Endothelial cell of hepatic sinusoid (primary cell): ENCODE results near the gene PLAAT3.
"Not testable (repeated sequence)": the region's sequence is repeated elsewhere in the genome, so short reads cannot be mapped to it uniquely, and the experiment has no call there.

Experiments used
- in situ Hi-C: cut with HindIII; loops from 2 replicates; pipeline ENCODE4 v1.10.0; 2017; ENCODE audit warnings: low sequenced_read_pairs

The PLAAT3 gene

DNA sequence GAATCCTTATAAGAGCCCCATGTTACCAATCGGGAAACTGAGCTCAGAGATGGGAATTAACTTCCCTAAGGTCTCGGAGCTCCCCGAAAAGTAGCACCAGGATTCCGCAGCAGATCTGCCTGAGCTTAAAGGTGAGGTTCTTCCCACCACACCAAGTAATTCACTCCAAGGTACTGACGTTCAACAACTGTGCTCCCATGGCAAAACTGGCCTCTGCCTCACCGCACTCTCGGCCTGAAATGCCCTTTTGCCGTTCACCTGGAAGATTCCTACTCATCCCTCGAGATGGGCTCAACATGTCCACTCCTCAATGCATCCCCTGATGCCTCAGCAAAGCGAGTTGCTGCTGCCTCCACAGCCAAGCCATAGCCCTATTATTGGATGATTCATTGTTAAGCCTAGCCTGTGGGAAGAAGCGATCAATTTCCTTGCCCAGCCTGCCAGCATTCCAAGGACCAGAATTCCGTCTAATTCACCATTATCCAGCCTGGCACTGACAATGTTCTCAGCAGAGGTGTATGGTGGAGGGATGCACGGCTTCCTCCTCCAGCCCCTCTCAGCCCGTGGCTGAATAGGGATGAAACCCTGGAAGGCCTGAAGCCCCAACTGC lies 4.2 kb downstream of the PLAAT3 start:
- in situ Hi-C loops: no loop called here

DNA sequence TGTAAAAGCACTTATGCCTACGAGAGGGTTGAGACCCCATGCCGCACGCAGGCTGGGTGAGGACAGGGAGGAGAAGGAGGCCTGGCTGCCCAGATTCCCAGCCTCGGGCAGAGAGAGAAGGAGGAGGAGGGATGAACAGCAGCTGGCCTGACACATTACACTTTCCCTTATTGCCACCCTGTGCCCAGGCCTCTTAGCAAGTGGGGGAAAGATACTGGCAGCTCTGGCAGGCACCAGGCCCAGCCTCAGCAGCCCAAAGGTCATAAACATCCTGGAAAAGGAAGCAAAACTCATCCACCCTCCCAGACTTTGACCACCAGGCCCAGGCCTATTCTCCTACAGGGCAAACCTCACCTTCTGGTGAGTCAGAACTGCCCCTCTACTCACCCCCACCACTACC lies 4.7 kb downstream of the PLAAT3 start:
- in situ Hi-C loops: no loop called here

DNA sequence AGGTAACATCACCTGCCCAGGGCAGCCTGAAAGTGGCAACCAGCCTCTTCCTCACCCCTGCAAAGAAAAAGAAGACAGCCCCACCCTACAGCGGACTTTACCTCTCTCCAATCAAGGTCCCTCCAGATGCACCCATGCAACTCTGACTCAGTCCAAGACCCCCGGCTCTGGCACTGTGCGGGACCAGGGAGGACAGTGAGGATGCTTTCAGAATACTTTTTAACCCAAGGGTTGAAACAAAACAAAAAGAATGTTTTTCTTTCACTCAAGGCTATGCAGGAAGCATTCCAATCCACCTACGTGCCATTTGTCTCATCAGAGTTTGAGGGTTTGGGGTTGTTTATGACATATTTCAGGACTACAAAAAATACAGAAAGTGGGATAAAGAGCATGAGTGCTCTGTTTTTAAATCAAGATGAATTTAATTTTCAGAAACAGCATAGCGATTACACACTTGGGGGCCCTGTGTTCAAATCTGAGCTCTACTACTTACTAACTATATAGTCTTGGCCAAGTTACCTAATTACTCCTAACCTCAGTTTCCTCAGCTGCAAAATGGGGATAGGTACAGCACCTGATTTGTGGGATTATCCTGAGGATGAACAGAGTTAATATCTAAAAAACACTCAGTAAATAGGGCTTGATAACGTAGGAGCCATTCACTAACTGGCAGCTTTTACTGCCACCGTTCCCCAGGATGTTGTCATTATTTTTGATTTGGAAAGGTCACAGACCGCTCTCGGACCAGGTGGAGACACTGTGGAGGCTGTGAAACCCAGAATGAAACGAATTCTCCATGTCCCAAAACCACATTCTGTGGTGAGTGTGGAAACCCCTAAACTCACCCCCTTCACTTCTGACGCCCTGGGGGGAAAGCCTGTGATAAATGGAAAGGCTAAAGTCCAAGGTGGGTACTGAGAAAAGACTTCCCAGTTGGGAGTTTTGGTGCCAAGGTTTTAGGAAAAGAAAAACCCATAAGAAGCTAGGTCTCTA lies 5.6 kb downstream of the PLAAT3 start:
- in situ Hi-C loops: no loop called here

- in situ Hi-C loops: no loop called here
These were observed 11.1 kb downstream of the PLAAT3 start for GRCh38 chr11:63603180-63603518.

DNA sequence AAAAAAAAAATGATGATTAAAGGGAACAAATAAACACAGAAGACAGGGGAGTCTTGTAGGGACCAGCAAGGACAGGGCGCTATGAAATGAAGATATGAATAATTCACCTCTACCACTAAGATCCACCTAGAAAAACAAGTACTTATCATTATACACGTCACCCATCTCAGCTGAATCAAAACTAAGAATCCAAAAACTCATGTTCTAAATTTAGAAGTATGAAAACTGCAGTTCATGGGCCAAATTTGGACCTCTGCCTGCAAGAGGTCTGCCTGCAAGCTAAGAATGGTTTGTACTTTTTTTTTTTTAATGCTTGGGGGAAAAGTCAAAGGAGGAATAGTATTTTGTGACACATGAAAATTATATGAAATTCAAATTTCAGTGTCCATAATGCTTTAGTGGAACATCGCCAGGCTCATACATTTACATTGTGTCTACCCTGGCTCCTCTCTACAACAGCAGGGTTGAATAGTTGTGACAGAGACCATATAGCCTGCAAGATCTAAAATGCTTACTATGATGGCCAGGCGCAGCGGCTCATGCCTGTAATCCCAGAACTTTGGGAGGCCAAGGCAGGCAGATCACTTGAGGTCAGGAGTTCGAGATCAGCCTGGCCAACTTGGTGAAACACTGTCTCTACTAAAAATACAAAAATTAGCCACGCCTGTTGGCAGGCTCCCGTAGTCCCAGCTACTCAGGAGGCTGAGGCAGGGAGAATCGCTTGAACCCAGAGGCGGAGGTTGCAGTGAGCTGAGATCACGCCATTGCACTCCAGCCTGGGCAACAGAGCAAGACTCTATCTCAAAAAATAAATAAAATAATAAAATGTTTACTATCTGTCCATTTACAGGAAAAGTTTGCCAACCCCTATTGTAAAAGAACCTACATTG lies 11.7 kb downstream of the PLAAT3 start:
- in situ Hi-C loops: not testable (repeated sequence)

GRCh38 chr11:63599211-63600122 lies 14.8 kb downstream of the PLAAT3 start:
- in situ Hi-C loops: no loop called here

DNA sequence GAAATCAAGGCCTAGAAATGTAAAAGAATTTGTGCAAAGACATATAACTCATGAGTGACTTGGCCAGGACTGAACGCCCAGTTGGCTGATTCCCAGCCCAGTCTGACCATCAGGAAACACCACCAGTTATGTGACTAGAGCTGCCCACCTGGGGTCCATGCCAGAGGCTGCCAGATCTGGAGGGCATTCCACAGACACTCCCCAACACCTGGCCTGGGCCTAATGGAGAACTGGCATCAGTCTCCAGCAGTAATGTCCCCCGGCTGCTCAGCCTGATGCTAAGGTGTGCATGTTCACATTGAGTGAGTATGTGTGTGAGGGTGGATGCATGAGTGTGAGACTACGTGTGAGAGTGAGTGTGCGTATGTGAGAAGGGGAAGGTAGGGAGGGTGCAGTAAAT lies 15.7 kb downstream of the PLAAT3 start:
- in situ Hi-C loops: no loop called here

- in situ Hi-C loops: no loop called here
These were observed 18.9 kb downstream of the PLAAT3 start for GRCh38 chr11:63595296-63595695.

GRCh38 chr11:63592975-63593395 lies 21.2 kb downstream of the PLAAT3 start:
- in situ Hi-C loops: loop anchor here (5.0 kb wide), 2 partner anchors 34 to 61 kb away; no protein-coding TSS in a partner anchor

- in situ Hi-C loops: loop anchor here (5.0 kb wide), 2 partner anchors 37 to 58 kb away; no protein-coding TSS in a partner anchor
These were observed 24.0 kb downstream of the PLAAT3 start for GRCh38 chr11:63590024-63590788.

DNA sequence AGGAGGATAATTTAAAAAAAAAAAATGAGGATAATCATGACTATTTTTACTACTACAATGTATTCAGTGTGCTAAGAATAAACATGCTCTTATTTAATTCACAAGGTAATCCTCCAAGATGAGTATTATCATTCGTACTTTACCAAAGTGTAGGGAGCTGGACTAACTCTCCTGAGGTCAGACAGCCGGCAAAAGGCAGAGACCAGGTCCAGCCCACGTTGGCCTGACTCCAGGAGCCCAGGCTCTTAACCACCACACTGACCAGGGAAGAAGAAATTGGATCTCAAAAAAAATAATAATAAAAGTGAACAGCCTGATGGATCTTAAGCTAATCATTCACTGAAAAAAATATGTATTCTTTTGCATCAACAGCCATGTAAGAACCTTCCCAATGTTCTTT lies 25.2 kb downstream of the PLAAT3 start:
- in situ Hi-C loops: no loop called here

- in situ Hi-C loops: no loop called here
These were observed 27.6 kb downstream of the PLAAT3 start for GRCh38 chr11:63586451-63587166.

DNA sequence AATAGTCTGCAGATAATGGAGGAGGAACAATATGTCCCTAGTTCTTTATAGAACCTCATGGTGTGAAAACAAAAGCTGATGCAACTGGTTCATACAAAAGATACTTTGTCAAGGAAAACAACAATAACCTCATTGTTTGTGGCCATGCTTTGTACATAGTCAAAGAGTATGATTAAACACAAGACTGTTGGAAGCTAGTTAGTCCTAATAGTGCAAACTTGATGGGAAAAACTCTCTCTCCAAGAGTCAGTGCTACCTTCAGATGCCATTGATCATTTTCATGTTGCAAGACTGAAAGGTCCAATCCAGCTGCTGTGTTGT lies 30.9 kb downstream of the PLAAT3 start:
- in situ Hi-C loops: no loop called here

DNA sequence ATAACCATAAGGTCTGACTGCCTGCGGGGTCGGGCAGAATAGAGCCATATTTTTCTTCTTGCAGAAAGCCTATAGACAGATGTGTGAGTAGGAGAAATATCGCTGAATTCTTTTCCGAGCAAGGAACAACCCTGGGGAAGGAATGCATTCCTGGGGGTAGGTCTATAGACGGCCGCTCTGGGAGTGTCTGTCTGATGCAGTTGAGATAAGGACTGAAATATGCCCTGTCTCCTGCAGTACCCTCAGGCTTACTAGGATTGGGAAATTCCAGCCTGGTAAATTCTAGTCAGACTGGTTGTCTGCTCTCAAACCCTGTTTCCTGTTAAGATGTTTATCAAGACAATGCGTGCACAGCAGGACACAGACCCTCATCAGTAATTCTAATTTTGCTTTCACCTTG lies 33.0 kb downstream of the PLAAT3 start:
- in situ Hi-C loops: not testable (repeated sequence)

- in situ Hi-C loops: not testable (repeated sequence)
These were observed 35.4 kb downstream of the PLAAT3 start for GRCh38 chr11:63578882-63579281.

DNA sequence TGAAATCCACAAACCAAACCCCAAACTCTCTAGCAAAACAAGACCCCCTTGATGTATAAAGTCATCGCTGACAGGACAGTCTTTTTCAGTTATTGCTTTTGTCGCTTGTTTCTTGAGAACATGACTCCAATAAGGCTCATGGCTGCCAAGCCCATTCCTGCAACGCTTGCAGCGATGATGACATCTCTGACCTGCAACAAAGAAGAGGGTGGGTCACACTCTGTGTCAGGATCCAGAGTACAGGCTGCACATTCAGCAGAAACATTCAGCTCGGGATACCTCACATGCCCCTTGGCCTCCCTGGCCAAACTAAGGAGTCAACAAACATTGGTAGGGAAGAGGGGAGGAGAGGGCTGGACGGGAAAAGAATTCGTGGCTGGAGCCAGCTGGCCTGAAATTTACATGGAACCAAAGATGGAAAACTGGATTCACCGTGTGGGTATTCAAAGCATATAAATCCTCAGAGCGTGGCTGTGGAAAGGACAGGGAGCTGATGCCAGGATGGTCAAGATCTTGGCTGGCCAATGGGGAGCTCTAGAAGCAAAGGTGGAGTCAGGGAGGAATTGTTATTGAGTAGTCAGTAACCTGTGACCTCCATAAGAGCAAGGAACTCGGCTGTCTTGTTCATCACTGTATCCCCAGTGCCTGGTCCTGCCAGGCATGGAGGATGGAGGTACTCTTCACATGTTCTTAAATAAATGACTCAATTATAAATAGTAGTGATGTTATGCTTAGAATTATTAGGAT lies 39.2 kb downstream of the PLAAT3 start:
- in situ Hi-C loops: no loop called here

- in situ Hi-C loops: no loop called here
These were observed 40.1 kb downstream of the PLAAT3 start for GRCh38 chr11:63573881-63574855.
